ENCODE measurements around the gene CLASP1.

CLASP1 gene

GRCh38 chr2:121362226-121362625 is 287.0 kb downstream of the CLASP1 start:
- ChIA-PET POLR2A (interaction anchor here (0.6 kb wide), 1 partner anchor 734 kb away, joined by 4 read pairs; no protein-coding TSS in a partner anchor), CTCF (interaction anchor here (2.5 kb wide), 1 partner anchor 267 kb away, joined by 7 read pairs; no protein-coding TSS in a partner anchor)
- no peak for DNase-seq (ENCODE audit: low read depth, low spot score)
- H3K4me3 ChIP-seq (ENCODE audit: low read depth, low read length), result no peak overlapping the region
- TF ChIP-seq, protein P1, sequence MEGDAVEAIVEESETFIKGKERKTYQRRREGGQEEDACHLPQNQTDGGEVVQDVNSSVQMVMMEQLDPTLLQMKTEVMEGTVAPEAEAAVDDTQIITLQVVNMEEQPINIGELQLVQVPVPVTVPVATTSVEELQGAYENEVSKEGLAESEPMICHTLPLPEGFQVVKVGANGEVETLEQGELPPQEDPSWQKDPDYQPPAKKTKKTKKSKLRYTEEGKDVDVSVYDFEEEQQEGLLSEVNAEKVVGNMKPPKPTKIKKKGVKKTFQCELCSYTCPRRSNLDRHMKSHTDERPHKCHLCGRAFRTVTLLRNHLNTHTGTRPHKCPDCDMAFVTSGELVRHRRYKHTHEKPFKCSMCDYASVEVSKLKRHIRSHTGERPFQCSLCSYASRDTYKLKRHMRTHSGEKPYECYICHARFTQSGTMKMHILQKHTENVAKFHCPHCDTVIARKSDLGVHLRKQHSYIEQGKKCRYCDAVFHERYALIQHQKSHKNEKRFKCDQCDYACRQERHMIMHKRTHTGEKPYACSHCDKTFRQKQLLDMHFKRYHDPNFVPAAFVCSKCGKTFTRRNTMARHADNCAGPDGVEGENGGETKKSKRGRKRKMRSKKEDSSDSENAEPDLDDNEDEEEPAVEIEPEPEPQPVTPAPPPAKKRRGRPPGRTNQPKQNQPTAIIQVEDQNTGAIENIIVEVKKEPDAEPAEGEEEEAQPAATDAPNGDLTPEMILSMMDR (IDR thresholded peaks at IDR 0.05; ENCODE audit: insufficient read depth, low read length, missing control alignments), result no peak

- TF ChIP-seq, protein P1 (IDR thresholded peaks at IDR 0.05; ENCODE audit: insufficient read depth, low read length, missing control alignments), result no peak
- CTCF ChIA-PET, result interaction anchor here (9.2 kb wide), 1 partner anchor 275 kb away, joined by 78 read pairs; no protein-coding TSS in a partner anchor
- POLR2A ChIA-PET, result no interaction called here
- no peak overlapping the region for H3K4me3 ChIP-seq (ENCODE audit: low read depth, low read length)
- DNase-seq (ENCODE audit: low read depth, low spot score), result no peak
Observed at GRCh38 chr2:121360566-121361300, 288.5 kb downstream of the CLASP1 start.

DNA sequence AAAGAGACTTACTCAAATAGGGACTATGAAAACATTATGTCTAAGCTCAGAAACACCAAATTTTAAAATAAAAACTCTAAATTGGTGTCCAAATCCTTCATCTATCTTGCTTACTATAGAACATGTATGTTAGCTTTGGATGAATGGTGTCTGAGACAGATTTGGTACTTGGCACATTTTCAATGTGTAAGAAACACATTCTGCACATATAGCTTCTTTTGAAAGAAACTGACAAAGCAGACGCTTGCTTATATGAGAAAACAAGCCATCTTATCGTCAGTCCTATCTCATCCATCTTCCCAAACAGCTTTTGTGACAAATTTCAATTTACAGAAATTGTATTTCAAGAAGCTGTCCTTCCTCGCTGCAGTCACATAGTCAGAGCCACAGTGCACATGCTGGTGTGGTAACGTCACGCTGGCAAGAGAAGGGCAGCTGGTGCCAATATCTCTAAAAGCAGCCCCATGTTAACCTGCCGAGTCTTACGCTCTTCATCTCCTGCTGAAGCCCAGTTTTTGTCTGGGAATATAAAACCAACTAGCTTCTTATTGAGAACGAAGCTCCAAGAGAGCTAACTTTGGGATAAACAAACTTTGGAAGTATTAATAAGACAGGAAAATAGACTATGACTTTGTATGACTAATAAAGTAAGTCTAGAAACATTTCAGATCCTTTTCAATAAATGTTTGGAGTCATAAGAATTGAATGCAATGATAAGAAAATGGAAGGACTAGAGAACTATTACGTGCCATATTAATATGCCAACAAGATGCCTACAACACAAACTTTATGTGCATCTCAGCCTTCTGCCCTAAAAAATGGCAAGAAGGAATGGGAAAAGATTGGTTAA is 289.3 kb downstream of the CLASP1 start:
- no peak for DNase-seq (ENCODE audit: low read depth, low spot score)

DNA sequence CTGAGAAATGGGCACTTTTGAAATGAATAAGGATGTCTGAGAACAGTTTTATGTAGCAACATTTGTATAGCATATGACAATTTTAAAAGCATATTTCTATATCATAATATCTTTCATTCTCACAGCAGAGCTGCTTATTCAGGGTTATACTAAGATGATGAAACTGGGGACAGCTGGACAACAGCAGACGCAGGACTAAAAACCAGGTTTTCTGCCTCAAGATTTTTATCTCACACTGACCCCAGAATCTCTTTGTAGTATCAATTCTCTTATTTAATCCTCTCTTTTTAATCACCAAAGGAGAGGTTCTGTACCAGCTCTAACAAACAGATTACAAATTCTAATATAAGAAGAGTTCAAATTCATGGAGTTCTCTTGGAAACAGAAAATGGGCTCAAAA is 290.1 kb downstream of the CLASP1 start:
- no peak overlapping the region for H3K4me3 ChIP-seq (ENCODE audit: low read depth, low read length)
- ChIA-PET CTCF (interaction anchor here (0.8 to 9.2 kb wide), 6 partner anchors 12 to 282 kb away, joined by 3 to 78 read pairs (median 6); partner anchors contain the start of gene RNU4ATAC), POLR2A (no interaction called here)
- no peak for DNase-seq (ENCODE audit: low read depth, low spot score)
- TF ChIP-seq, protein P1 (IDR thresholded peaks at IDR 0.05; ENCODE audit: insufficient read depth, low read length, missing control alignments), result no peak

More for the DNA sequence above, 289.3 kb downstream of the CLASP1 start:
- H3K4me3 ChIP-seq (ENCODE audit: low read depth, low read length), result no peak overlapping the region
- POLR2A ChIA-PET, result no interaction called here
- CTCF ChIA-PET, result interaction anchor here (0.8 to 9.2 kb wide), 6 partner anchors 13 to 283 kb away, joined by 3 to 78 read pairs (median 6); partner anchors contain the start of gene RNU4ATAC
- TF ChIP-seq, protein P1 (IDR thresholded peaks at IDR 0.05; ENCODE audit: insufficient read depth, low read length, missing control alignments), result no peak

- DNase-seq (ENCODE audit: low read depth, low spot score), result no peak
- ChIA-PET CTCF (interaction anchor here (3.8 to 9.2 kb wide), 5 partner anchors 8 to 273 kb away, joined by 21 to 95 read pairs (median 43); no protein-coding TSS in a partner anchor), POLR2A (no interaction called here)
- H3K4me3 ChIP-seq (ENCODE audit: low read depth, low read length), result no peak overlapping the region
- TF ChIP-seq, protein P1 (IDR thresholded peaks at IDR 0.05; ENCODE audit: insufficient read depth, low read length, missing control alignments), result no peak
Observed at GRCh38 chr2:121358291-121358690, 291.0 kb downstream of the CLASP1 start.
